ENCODE data around the gene LSP1. TPM values are rescaled to one million over a fixed set of nuclear protein-coding genes. Genes with fewer than 3 reads are reported as not detected.

Gene LSP1
- total RNA-seq, 1 donor from 2014 or later, result 47.4 TPM

- DNase-seq (ENCODE audit: low spot score), result no peak
These were observed 16.6 kb upstream of the LSP1 start for GRCh38 chr11:1836011-1836945.

GRCh38 chr11:1837171-1838076, 15.5 kb upstream of the LSP1 start:
- no peak for DNase-seq (ENCODE audit: low spot score)

- DNase-seq (ENCODE audit: low spot score), result no peak
These were observed 14.8 kb upstream of the LSP1 start for GRCh38 chr11:1838077-1838425.

GRCh38 chr11:1838426-1839144, 14.3 kb upstream of the LSP1 start, which contains the start of gene TNNI2:
Gene TNNI2, plus strand, starts transcription at chr11:1838981. Its CDS starts 716 bp downstream, at chr11:1839697.
- DNase-seq (ENCODE audit: low spot score), result no peak

- DNase-seq (ENCODE audit: low spot score), result no peak
These were observed 13.5 kb upstream of the LSP1 start for GRCh38 chr11:1839204-1839923.

- no peak for DNase-seq (ENCODE audit: low spot score)
These were observed 12.7 kb upstream of the LSP1 start for GRCh38 chr11:1839924-1840779.

- DNase-seq (ENCODE audit: low spot score), result no peak
These were observed 12.0 kb upstream of the LSP1 start for GRCh38 chr11:1840780-1841480.

- no peak for DNase-seq (ENCODE audit: low spot score)
These were observed 11.3 kb upstream of the LSP1 start for GRCh38 chr11:1841511-1842148.

- DNase-seq (ENCODE audit: low spot score), result no peak
These were observed 10.5 kb upstream of the LSP1 start for GRCh38 chr11:1842149-1843097.

- no peak for DNase-seq (ENCODE audit: low spot score)
These were observed 9.8 kb upstream of the LSP1 start for GRCh38 chr11:1843098-1843473.

- no peak for DNase-seq (ENCODE audit: low spot score)
These were observed 9.1 kb upstream of the LSP1 start for GRCh38 chr11:1843796-1844195.

GRCh38 chr11:1844221-1845094, 8.4 kb upstream of the LSP1 start:
- DNase-seq (ENCODE audit: low spot score), result no peak

- no peak for DNase-seq (ENCODE audit: low spot score)
These were observed 7.8 kb upstream of the LSP1 start for GRCh38 chr11:1845095-1845429.

GRCh38 chr11:1845561-1846452, 7.1 kb upstream of the LSP1 start:
- no peak for DNase-seq (ENCODE audit: low spot score)

GRCh38 chr11:1846453-1846932, 6.4 kb upstream of the LSP1 start:
- DNase-seq (ENCODE audit: low spot score), result no peak

Data from ureter (tissue), 1 donor.